Suppressor macrophage treated with lipopolysaccharide for 1 hour (primary cell): ENCODE data around the gene UROC1.

Source experiments
- DNase-seq, 3 donors: peaks; one replicate each; pipeline ENCODE4 v3.0.0-alpha.2; 2020 to 2022

UROC1 gene

GRCh38 chr3:126530171-126531050 lies 12.8 kb upstream of the UROC1 start:
- peak; percentile 33 to 71 (median 53) for DNase-seq

- peak in 1 of 3 donors; percentile 13 for DNase-seq
These were observed 12.1 kb upstream of the UROC1 start for GRCh38 chr3:126529585-126530170.

- peak in 2 of 3 donors; percentile 20 to 31 for DNase-seq
These were observed 11.4 kb upstream of the UROC1 start for GRCh38 chr3:126528800-126529541.

- no peak for DNase-seq
These were observed 10.8 kb upstream of the UROC1 start for GRCh38 chr3:126528419-126528799.

- peak in 1 of 3 donors; percentile 44 for DNase-seq
These were observed 10.1 kb upstream of the UROC1 start for GRCh38 chr3:126527455-126528211.

GRCh38 chr3:126527006-126527405 lies 9.4 kb upstream of the UROC1 start:
- no peak for DNase-seq

- no peak for DNase-seq
These were observed 9.1 kb upstream of the UROC1 start for GRCh38 chr3:126526668-126527005.

GRCh38 chr3:126525853-126526667 lies 8.5 kb upstream of the UROC1 start:
- no peak for DNase-seq

- DNase-seq: no peak
These were observed 7.7 kb upstream of the UROC1 start for GRCh38 chr3:126525091-126525852.

- peak; percentile 33 to 77 (median 69) for DNase-seq
These were observed 6.9 kb upstream of the UROC1 start for GRCh38 chr3:126524429-126524988.

- DNase-seq: peak; percentile 72 to 93 (median 82)
These were observed 6.3 kb upstream of the UROC1 start, which contains the start of gene CHST13 for GRCh38 chr3:126523745-126524428. CHST13 (plus strand) TSS chr3:126524155; CDS start chr3:126524333, 178 bp downstream.

GRCh38 chr3:126522363-126522788 lies 4.8 kb upstream of the UROC1 start:
- peak; percentile 63 to 76 (median 71) for DNase-seq

GRCh38 chr3:126521122-126521891 lies 3.7 kb upstream of the UROC1 start:
- no peak for DNase-seq

GRCh38 chr3:126519506-126520455 lies 2.2 kb upstream of the UROC1 start:
- DNase-seq: no peak

GRCh38 chr3:126518779-126519177 lies 1.2 kb upstream of the UROC1 start:
- no peak for DNase-seq

- no peak for DNase-seq
These were observed 609 bp upstream of the UROC1 start for GRCh38 chr3:126517986-126518778.

GRCh38 chr3:126516936-126517290 lies 660 bp downstream of the UROC1 start:
- no peak for DNase-seq
